ENCODE data around the gene PARVG. TPM values are rescaled to one million over a fixed set of nuclear protein-coding genes. Genes with fewer than 3 reads are reported as not detected.

PARVG gene
- total and polyA plus RNA-seq, 2 of the 8 experiments (the other 6 are each of a cell fraction or from before 2014, with no cell fraction given), result 0.37 to 1.5 TPM

DNA sequence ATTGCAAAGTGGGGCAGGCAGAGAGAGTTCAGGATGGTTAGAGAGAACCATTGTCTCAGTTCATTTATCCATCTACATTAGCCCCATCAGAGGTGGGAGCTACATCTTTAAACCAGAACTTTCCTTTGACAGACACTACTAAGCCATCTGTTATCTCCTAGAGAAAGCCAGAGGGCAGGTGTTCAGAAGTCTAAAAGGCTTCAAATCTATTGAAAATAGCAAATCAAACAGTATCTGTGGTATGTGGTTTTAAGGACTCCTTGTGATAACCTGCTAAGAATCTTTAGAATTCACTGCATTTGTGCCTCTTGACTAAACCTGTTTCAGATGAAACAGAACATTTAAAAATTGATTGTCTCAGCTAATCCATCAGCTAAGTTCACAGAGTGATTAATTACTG, 43.9 kb upstream of the PARVG start:
- ChIA-PET CTCF (ENCODE audit: partially characterized antibody) (interaction anchor here (0.7 to 2.7 kb wide), 3 partner anchors 96 to 332 kb away, joined by 3 to 8 read pairs (median 3); no protein-coding TSS in a partner anchor), POLR2A (ENCODE audit: partially characterized antibody) (no interaction called here)
- no peak for FAIRE-seq
- Histone ChIP-seq H3K79me1 (ENCODE audit: low read depth, low read length) (no peaks in the 10 kb centered on the region), H3K18ac (ENCODE audit: extremely low read depth, low read length) (no peak overlapping the region), H3K4ac (replicated peaks; ENCODE audit: insufficient read length, low read depth, low read length) (no peak overlapping the region), H2BK12ac (ENCODE audit: low read depth, low read length) (no peak overlapping the region), H3K4me1 (replicated peaks in 1 of 4; ENCODE audit: control insufficient read depth in 3 of 4, insufficient read depth in 4 of 4, low read length in 3 of 4) (peaks cover 0 to 7% (median 3%) of the 10 kb centered on the region in 4 experiments; a peak in 4 of 7 replicates), H4K91ac (replicated peaks; ENCODE audit: insufficient read length, low read length) (no peak overlapping the region), H2AK5ac (ENCODE audit: low read depth, low read length) (no peak overlapping the region), H4K20me1 (replicated peaks in 1 of 2; ENCODE audit: control insufficient read depth in 1 of 2, insufficient read depth in 2 of 2, low read length in 2 of 2) (no peaks in the 10 kb centered on the region), H3K4me3 (ENCODE audit: extremely low read depth in 1 of 4, insufficient read depth in 2 of 4, low read depth in 3 of 4, low read length in 4 of 4) (no peak overlapping the region), H4K8ac (ENCODE audit: extremely low read depth, insufficient read depth, low read length) (no peak overlapping the region), H3K23ac (ENCODE audit: insufficient read length) (no peak overlapping the region), H2AFZ (ENCODE audit: low read length) (no peak overlapping the region), H3K27ac (ENCODE audit: low read depth, low read length) (no peak overlapping the region), H3K56ac (replicated peaks; ENCODE audit: insufficient read length, low read depth, low read length) (no peak overlapping the region), H2BK20ac (ENCODE audit: low read length) (no peak overlapping the region), H2BK15ac (ENCODE audit: low read length) (no peak overlapping the region), H4K5ac (ENCODE audit: insufficient read length, low read depth, low read length) (no peak overlapping the region), H3K4me2 (ENCODE audit: insufficient read depth in 1 of 2, low read depth in 2 of 2, low read length in 2 of 2) (no peak overlapping the region), H3K23me2 (ENCODE audit: low read depth, low read length) (no peaks in the 10 kb centered on the region), H3K36me3 (ENCODE audit: control insufficient read depth in 2 of 4, insufficient read depth in 4 of 4, low read length in 3 of 4) (no peaks in the 10 kb centered on the region), H2BK5ac (ENCODE audit: low read depth, low read length) (no peak overlapping the region), H3K27me3 (replicated peaks in 1 of 4; ENCODE audit: control insufficient read depth in 3 of 4, extremely low read depth in 1 of 4, insufficient read depth in 3 of 4, low read length in 3 of 4) (no peaks in the 10 kb centered on the region), H3K79me2 (ENCODE audit: control insufficient read depth in 1 of 2, insufficient read depth in 2 of 2, low read length in 2 of 2) (no peaks in the 10 kb centered on the region), H3K9me3 (ENCODE audit: insufficient read depth in 2 of 2, low read depth in 1 of 2, low read length in 1 of 2) (peaks cover 12 to 17% of the 10 kb centered on the region in 2 experiments; a peak in 3 of 4 replicates), H2BK120ac (replicated peaks; ENCODE audit: low read depth, low read length) (no peak overlapping the region), H3K9ac (replicated peaks in 1 of 4; ENCODE audit: extremely low read depth in 1 of 4, low read depth in 3 of 4, low read length in 3 of 4) (no peak overlapping the region), H3K14ac (ENCODE audit: insufficient read length) (no peak overlapping the region)
- no peak for DNase-seq (ENCODE audit: low read depth in 1 of 2, low spot score in 2 of 2)
- TF ChIP-seq CEBPB (IDR thresholded peaks at IDR 0.05; ENCODE audit: low read depth, low read length), result no peak
- no peak for TF ChIP-seq BRCA1 (IDR thresholded peaks at IDR 0.05; ENCODE audit: low read depth, low read length)
- TF ChIP-seq SAP30 (IDR thresholded peaks at IDR 0.05; ENCODE audit: insufficient read depth, insufficient replicate concordance, low read length), result no peak
- no peak for TF ChIP-seq KDM4A (IDR thresholded peaks at IDR 0.05; ENCODE audit: low read depth, low read length, severe bottlenecking)
- TF ChIP-seq RXRA (IDR thresholded peaks at IDR 0.05; ENCODE audit: insufficient read depth, low read depth, low read length), result no peak
- TF ChIP-seq HDAC2 (IDR thresholded peaks at IDR 0.05; ENCODE audit: borderline replicate concordance in 1 of 2, low read depth in 2 of 2, low read length in 2 of 2), result no peak
- TF ChIP-seq POLR2AphosphoS5 (IDR thresholded peaks at IDR 0.05; ENCODE audit: low read depth, low read length), result no peak
- TF ChIP-seq MAX (IDR thresholded peaks at IDR 0.05), result no peak
- TF ChIP-seq TCF12 (IDR thresholded peaks at IDR 0.05; ENCODE audit: low read depth, low read length), result no peak
- no peak for TF ChIP-seq EZH2 (IDR thresholded peaks at IDR 0.05; ENCODE audit: low read depth, low read length, severe bottlenecking)
- no peak for TF ChIP-seq BACH1 (IDR thresholded peaks at IDR 0.05; ENCODE audit: low read length)
- no peak for TF ChIP-seq CREB1 (IDR thresholded peaks at IDR 0.05)
- no peak for TF ChIP-seq BCL11A (IDR thresholded peaks at IDR 0.05; ENCODE audit: low read depth in 2 of 2, low read length in 2 of 2)
- no peak for TF ChIP-seq TEAD4 (IDR thresholded peaks at IDR 0.05; ENCODE audit: low read depth, low read length)
- TF ChIP-seq NRF1 (IDR thresholded peaks at IDR 0.05; ENCODE audit: low read depth, low read length), result no peak
- TF ChIP-seq SP4 (IDR thresholded peaks at IDR 0.05; ENCODE audit: low read length), result no peak
